OCI-LY3 (cell line): ENCODE measurements around the gene ZNF431.

ENCODE experiments used
- EZH2phosphoT487 ChIP-seq: fragments of 200-600 bp; shearing (Covaris generic); IDR thresholded peaks from 2 replicates; pipeline ENCODE4 v1.6.1; 2018; ENCODE audit warnings: antibody characterized with exemption, mixed run types, low read depth
- TF ChIP-seq, protein P1 (sequence below): fragments of 200-600, 300-600 bp; sonication (generic); IDR thresholded peaks from 2 replicates; pipeline ENCODE4 v1.5.1; 2014; ENCODE audit warnings: antibody characterized with exemption, low read length, low read depth

DNA sequence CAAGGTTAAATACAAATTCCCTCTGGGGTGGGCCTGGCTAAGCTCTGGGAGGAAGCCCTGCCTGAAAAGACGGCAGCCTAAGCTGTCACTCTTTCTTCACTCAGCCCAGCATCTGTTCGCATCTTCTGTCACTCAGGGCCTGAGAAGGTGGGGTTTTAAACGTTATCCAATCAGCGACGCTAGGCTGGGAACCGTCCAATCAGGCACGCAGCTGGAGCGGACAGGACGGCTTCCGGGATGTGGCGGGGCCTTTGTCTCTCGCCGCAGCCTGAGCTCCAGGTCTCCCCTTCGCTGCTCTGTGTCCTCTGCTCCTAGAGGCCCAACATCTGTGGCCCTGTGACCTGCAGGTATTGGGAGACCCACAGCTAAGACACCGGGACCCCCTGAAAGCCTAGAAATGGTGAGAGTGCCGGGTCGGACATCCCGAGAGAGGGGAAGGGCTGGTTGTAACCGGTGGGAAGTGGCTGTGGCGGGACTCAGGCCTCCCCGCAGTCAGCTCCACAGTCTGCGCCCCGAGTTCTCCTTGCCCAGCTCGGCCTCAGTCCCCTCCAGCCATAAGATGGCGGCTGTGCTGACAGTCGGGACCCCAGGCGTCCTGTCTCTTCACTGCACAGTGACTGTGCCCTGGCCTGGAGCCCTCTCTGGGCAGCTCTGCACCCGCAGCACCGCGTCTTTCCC is at the start of gene ZNF431:
- TF ChIP-seq, protein P1, sequence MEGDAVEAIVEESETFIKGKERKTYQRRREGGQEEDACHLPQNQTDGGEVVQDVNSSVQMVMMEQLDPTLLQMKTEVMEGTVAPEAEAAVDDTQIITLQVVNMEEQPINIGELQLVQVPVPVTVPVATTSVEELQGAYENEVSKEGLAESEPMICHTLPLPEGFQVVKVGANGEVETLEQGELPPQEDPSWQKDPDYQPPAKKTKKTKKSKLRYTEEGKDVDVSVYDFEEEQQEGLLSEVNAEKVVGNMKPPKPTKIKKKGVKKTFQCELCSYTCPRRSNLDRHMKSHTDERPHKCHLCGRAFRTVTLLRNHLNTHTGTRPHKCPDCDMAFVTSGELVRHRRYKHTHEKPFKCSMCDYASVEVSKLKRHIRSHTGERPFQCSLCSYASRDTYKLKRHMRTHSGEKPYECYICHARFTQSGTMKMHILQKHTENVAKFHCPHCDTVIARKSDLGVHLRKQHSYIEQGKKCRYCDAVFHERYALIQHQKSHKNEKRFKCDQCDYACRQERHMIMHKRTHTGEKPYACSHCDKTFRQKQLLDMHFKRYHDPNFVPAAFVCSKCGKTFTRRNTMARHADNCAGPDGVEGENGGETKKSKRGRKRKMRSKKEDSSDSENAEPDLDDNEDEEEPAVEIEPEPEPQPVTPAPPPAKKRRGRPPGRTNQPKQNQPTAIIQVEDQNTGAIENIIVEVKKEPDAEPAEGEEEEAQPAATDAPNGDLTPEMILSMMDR = no peak
- no peak for TF ChIP-seq EZH2phosphoT487
